ENCODE results near the gene FAM89B. TPM values are rescaled to one million over a fixed set of nuclear protein-coding genes. Genes with fewer than 3 reads are reported as not detected.

FAM89B gene
- total and polyA plus RNA-seq, 2 donors (not counting 1 experiment from before 2014, with no cell fraction given): 17.5 to 18.2 TPM

GRCh38 chr11:65589444-65590239 lies 17.3 kb downstream of the FAM89B start:
- no peak for DNase-seq (ENCODE audit: low read depth in 2 of 2)
- Histone ChIP-seq H3K9ac (ENCODE audit: insufficient read depth, low read length) (no peak overlapping the region), H4K20me1 (ENCODE audit: control insufficient read depth, extremely low read depth, insufficient read depth, low read length) (no peaks in the 10 kb centered on the region), H3K27me3 (ENCODE audit: control insufficient read depth, insufficient read depth, low read length) (no peaks in the 10 kb centered on the region), H3K27ac (ENCODE audit: insufficient read depth, low read length) (no peak overlapping the region), H3K4me2 (ENCODE audit: extremely low read depth, insufficient read depth, low read length) (no peak overlapping the region), H3K79me2 (ENCODE audit: control insufficient read depth, insufficient read depth, low read length) (no peaks in the 10 kb centered on the region), H3K4me1 (ENCODE audit: control insufficient read depth, extremely low read depth, insufficient read depth, low read length) (peaks cover 8% of the 10 kb centered on the region), H3K36me3 (ENCODE audit: control insufficient read depth, insufficient read depth, low read length) (peaks cover 14% of the 10 kb centered on the region), H2AFZ (ENCODE audit: low read length) (no peak overlapping the region), H3K4me3 (replicated peaks in 1 of 4; ENCODE audit: control extremely low read depth in 1 of 4, insufficient read depth in 1 of 4, low read depth in 3 of 4, low read length in 4 of 4) (no peak overlapping the region), H3K9me3 (ENCODE audit: control insufficient read depth, insufficient read depth, low read depth, low read length) (no peaks in the 10 kb centered on the region)
- no peak for TF ChIP-seq CTCF (conservative IDR thresholded peaks at IDR 0.05 in 1 of 2, IDR thresholded peaks at IDR 0.05 in 1 of 2; ENCODE audit: low read depth in 1 of 2, low read length in 2 of 2)
- TF ChIP-seq EZH2 (IDR thresholded peaks at IDR 0.05; ENCODE audit: low read length, missing control alignments): no peak

- TF ChIP-seq CTCF (conservative IDR thresholded peaks at IDR 0.05 in 1 of 2, IDR thresholded peaks at IDR 0.05 in 1 of 2; ENCODE audit: low read depth in 1 of 2, low read length in 2 of 2) (no peak), EZH2 (IDR thresholded peaks at IDR 0.05; ENCODE audit: low read length, missing control alignments) (no peak)
- peaks cover 8% of the 10 kb centered on the region for H3K4me1 ChIP-seq (ENCODE audit: control insufficient read depth, extremely low read depth, insufficient read depth, low read length)
- DNase-seq (ENCODE audit: low read depth in 2 of 2): peak in 1 of 2 donors; percentile 57
- no peaks in the 10 kb centered on the region for H3K27me3 ChIP-seq (ENCODE audit: control insufficient read depth, insufficient read depth, low read length)
- H3K4me3 ChIP-seq (replicated peaks in 1 of 4; ENCODE audit: control extremely low read depth in 1 of 4, insufficient read depth in 1 of 4, low read depth in 3 of 4, low read length in 4 of 4): no peak overlapping the region
- H3K4me2 ChIP-seq (ENCODE audit: extremely low read depth, insufficient read depth, low read length): no peak overlapping the region
- no peak overlapping the region for H3K9ac ChIP-seq (ENCODE audit: insufficient read depth, low read length)
- no peak overlapping the region for H3K27ac ChIP-seq (ENCODE audit: insufficient read depth, low read length)
- H3K79me2 ChIP-seq (ENCODE audit: control insufficient read depth, insufficient read depth, low read length): no peaks in the 10 kb centered on the region
- H3K9me3 ChIP-seq (ENCODE audit: control insufficient read depth, insufficient read depth, low read depth, low read length): no peaks in the 10 kb centered on the region
- no peaks in the 10 kb centered on the region for H4K20me1 ChIP-seq (ENCODE audit: control insufficient read depth, extremely low read depth, insufficient read depth, low read length)
- peaks cover 14% of the 10 kb centered on the region for H3K36me3 ChIP-seq (ENCODE audit: control insufficient read depth, insufficient read depth, low read length)
- H2AFZ ChIP-seq (ENCODE audit: low read length): no peak overlapping the region
These were observed 18.0 kb downstream of the FAM89B start for GRCh38 chr11:65590240-65590738.

GRCh38 chr11:65591939-65592857 lies 19.9 kb downstream of the FAM89B start:
- H3K4me2 ChIP-seq (ENCODE audit: extremely low read depth, insufficient read depth, low read length): no peak overlapping the region
- no peaks in the 10 kb centered on the region for H3K79me2 ChIP-seq (ENCODE audit: control insufficient read depth, insufficient read depth, low read length)
- H3K27me3 ChIP-seq (ENCODE audit: control insufficient read depth, insufficient read depth, low read length): no peaks in the 10 kb centered on the region
- H3K9me3 ChIP-seq (ENCODE audit: control insufficient read depth, insufficient read depth, low read depth, low read length): no peaks in the 10 kb centered on the region
- H4K20me1 ChIP-seq (ENCODE audit: control insufficient read depth, extremely low read depth, insufficient read depth, low read length): no peaks in the 10 kb centered on the region
- H3K27ac ChIP-seq (ENCODE audit: insufficient read depth, low read length): no peak overlapping the region
- no peak for TF ChIP-seq EZH2 (IDR thresholded peaks at IDR 0.05; ENCODE audit: low read length, missing control alignments)
- no peak for TF ChIP-seq CTCF (conservative IDR thresholded peaks at IDR 0.05 in 1 of 2, IDR thresholded peaks at IDR 0.05 in 1 of 2; ENCODE audit: low read depth in 1 of 2, low read length in 2 of 2)
- H3K36me3 ChIP-seq (ENCODE audit: control insufficient read depth, insufficient read depth, low read length): peaks cover 14% of the 10 kb centered on the region
- no peak overlapping the region for H3K9ac ChIP-seq (ENCODE audit: insufficient read depth, low read length)
- no peak overlapping the region for H2AFZ ChIP-seq (ENCODE audit: low read length)
- no peak overlapping the region for H3K4me3 ChIP-seq (replicated peaks in 1 of 4; ENCODE audit: control extremely low read depth in 1 of 4, insufficient read depth in 1 of 4, low read depth in 3 of 4, low read length in 4 of 4)
- peaks cover 6% of the 10 kb centered on the region for H3K4me1 ChIP-seq (ENCODE audit: control insufficient read depth, extremely low read depth, insufficient read depth, low read length)
- DNase-seq (ENCODE audit: low read depth in 2 of 2): peak; percentile 53 to 84

Data from fibroblast of lung (primary cell).